Measurements from ENCODE around the gene OR10G7.
"Not testable (repeated sequence)": the region's sequence is repeated elsewhere in the genome, so short reads cannot be mapped to it uniquely, and the experiment has no call there.

OR10G7 gene

DNA sequence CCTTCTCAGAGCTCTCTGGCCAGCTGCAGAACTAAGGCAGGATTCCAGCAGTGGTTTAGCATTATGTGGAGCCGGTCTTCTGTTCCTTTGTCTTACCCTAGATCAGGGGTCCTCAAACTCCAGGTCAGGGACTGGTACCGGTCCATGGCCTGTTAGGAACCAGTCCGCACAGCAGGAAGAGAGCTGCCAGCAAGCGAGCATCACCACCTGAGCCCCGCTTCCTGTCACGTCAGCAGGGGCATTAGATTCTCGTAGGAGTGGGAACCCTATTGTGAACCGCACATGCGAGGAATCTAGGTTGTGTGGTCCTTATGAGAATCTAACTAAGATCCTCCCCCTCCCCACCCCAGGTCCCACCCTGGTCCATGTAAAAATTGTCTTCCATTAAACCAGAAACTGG, 1.6 kb downstream of the OR10G7 start:
- no peak for DNase-seq (ENCODE audit: low spot score)

- no peak for DNase-seq (ENCODE audit: low spot score)
Observed at GRCh38 chr11:124036666-124037065, 4.5 kb downstream of the OR10G7 start.

DNA sequence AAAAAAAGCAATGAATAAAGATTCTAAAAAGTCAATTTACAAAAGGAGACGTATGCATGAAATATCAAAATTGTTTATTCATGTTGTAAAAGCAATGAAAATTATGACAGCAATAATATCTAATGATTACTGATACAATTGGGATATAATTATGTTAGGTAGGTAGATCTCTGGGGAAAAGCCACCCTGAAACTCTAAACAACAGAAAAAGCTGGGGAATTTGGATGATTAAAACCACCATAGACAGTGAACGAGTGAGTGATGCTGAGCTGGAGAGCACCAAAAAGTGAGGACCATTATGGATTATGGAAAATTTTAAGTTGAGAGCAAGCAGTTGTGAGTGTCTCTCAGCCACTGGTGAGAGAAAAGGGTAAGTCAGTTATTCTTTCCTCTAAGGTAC, 14.6 kb downstream of the OR10G7 start, which contains the start of gene OR10G8:
TSS of gene OR10G8 (plus strand) at position 301 of the 400 bp plus-strand sequence. CDS start 2,825 bp downstream, outside the sequence.
- DNase-seq (ENCODE audit: low spot score), result no peak

DNA sequence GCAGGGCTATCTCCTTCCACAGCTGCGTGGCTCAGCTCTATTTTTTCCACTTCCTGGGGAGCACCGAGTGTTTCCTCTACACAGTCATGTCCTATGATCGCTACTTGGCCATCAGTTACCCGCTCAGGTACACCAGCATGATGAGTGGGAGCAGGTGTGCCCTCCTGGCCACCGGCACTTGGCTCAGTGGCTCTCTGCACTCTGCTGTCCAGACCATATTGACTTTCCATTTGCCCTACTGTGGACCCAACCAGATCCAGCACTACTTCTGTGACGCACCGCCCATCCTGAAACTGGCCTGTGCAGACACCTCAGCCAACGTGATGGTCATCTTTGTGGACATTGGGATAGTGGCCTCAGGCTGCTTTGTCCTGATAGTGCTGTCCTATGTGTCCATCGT, 25.3 kb downstream of the OR10G7 start:
- not testable (repeated sequence) for DNase-seq (ENCODE audit: low spot score)

DNA sequence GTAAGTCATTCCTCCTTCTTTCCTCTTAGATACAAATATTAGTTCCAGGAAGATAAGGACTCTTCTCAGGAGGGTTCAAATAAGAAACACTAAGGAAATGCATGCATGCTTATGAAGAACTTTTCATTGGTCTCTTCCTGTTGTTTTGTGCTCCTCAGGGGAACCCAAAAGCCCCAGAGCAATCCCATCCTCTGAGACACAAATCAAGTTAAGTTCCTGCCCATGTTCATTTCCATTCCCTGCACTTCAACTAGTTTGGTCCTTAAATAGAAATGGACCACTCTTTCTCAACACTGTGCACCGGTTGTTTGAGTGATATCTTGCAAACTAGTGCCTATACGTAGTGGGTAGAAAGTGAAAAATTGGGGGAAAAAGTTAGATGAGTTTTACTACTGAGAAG, 28.4 kb downstream of the OR10G7 start, which contains the start of gene OR10G4:
TSS of gene OR10G4 (plus strand) at position 301 of the 400 bp plus-strand sequence. CDS start 2,578 bp downstream, outside the sequence.
- no peak for DNase-seq (ENCODE audit: low spot score)

GRCh38 chr11:123995119-123995518, 46.0 kb downstream of the OR10G7 start, which contains the start of gene OR10G6:
Gene OR10G6 (minus strand): TSS chr11:123995161. CDS start chr11:123995161, 0 bp downstream.
- no peak for DNase-seq (ENCODE audit: low spot score)
